Pancreas (tissue), 10 donors: Measurements from ENCODE around the gene TBX1. TPM values are rescaled to one million over a fixed set of nuclear protein-coding genes. Genes with fewer than 3 reads are reported as not detected.

ENCODE experiments used
- ATAC-seq, 4 donors: fragments of 200-7000 bp; cut with Tn5 transposase; one replicate each; pipeline versions ENCODE4 v1.8.0 to v1.9.1; 2020; ENCODE audit warnings: mild to moderate bottlenecking in 4 of 4, moderate library complexity in 4 of 4
- DNase-seq, 6 donors: peaks; one replicate each; pipeline ENCODE4 v3.0.0-alpha.2; 2020
- FAIRE-seq: peaks from 2 replicates; lab custom pipeline; 2012; peaks lifted over from hg19 to GRCh38; lab: Jason Lieb, UNC
- H3K27ac ChIP-seq, 4 donors: fragments of 200-600 bp; sonication (generic); 1 replicate in 3 of 4; 2 replicates in 1 of 4; pipeline versions ENCODE4 v1.5.0 to v1.8.0; 2020
- H3K27me3 ChIP-seq, 4 donors: fragments of 200-600 bp; one replicate each; pipeline ENCODE4 v1.8.0; 2021
- H3K36me3 ChIP-seq, 3 donors: fragments of 200-600 bp; sonication (generic) in 1 of 3; one replicate each; pipeline versions ENCODE4 v1.5.0 to v1.8.0; 2020 to 2021
- H3K4me1 ChIP-seq, 3 donors: fragments of 200-600 bp; one replicate each; pipeline ENCODE4 v1.8.0; 2021
- H3K4me3 ChIP-seq, 4 donors: fragments of 200-600 bp; sonication (generic) in 2 of 4; one replicate each; pipeline versions ENCODE4 v1.5.0 to v1.8.0; 2020 to 2021
- H3K9me3 ChIP-seq, 4 donors: fragments of 200-600 bp; one replicate each; pipeline ENCODE4 v1.8.0; 2021
- CTCF ChIP-seq, 4 donors: fragments of 200-600 bp; sonication (generic) in 3 of 4; IDR thresholded peaks; one replicate each; pipeline versions ENCODE4 v1.5.0 to v1.8.0; 2021; ENCODE audit warnings: antibody characterized with exemption in 4 of 4
- WGBS, 2 donors: extraction: QIAGEN DNeasy Blood & Tissue Kit; methylation state at CpG; one replicate each; pipeline ENCODE4 v1.1.7; 2013; 5-methylcytosine and 5-hydroxymethylcytosine counted together
- intact Hi-C, 3 donors: fragments of 100-400 bp; cut with DNase I; formaldehyde crosslinking; loops; one replicate each; pipeline versions ENCODE4 v1.11.1 to v1.14.2; 2022
- polyA plus RNA-seq, 2 donors: library from polyadenylated mRNA; stranded (reverse); fragments of 200-250 nt; gene quantifications; one replicate each; pipeline ENCODE4 v1.2.3, GENCODE V29; 2013
- total RNA-seq, 6 donors: library from RNA; stranded (reverse); fragmentation: NEBNext Ultra II Directional in 4 of 6; extraction: Animal tissue kit (Norgen Biotek cat#: 25700) in 4 of 6; gene quantifications; one replicate each; pipeline versions ENCODE4 v1.2.1 to v1.2.4, GENCODE V29; 2021 to 2023
- donor health status: healthy with polysubstance abuse.
- donor health status: DM: no; HTN: no; CAD: no; lungs with moderate emphysema.
- donor health status: DM: no; HTN: no; CAD: no.
- donor health status: control.
- donor health status: control.
- donor health status: Bipolar disorder and iron deficiency.
- donor health status: DM: yes; HTN: yes; CAD: no.
- donor health status: DM: no; HTN: no; CAD: no.
- donor health status: DM: no; HTN: no; CAD: no.
- donor health status: DM: yes; HTN: yes; CAD: no.

TBX1 gene
- total and polyA plus RNA-seq, 8 donors, result 0.19 to 1.3 (median 0.31) TPM; not detected in 1

- no peak overlapping the region for H3K27ac ChIP-seq
- H3K4me1 ChIP-seq, result no peaks in the 10 kb centered on the region
- no peaks in the 10 kb centered on the region for H3K36me3 ChIP-seq
- DNase-seq (peak in 1 of 6 donors; percentile 9), FAIRE-seq (no peak), ATAC-seq (no peak)
- no peaks in the 10 kb centered on the region for H3K9me3 ChIP-seq
- TF ChIP-seq CTCF (IDR thresholded peaks at IDR 0.05), result no peak
- WGBS, 2 donors, result 40 to 42% methylated on average over 4 of the region's 4 CpGs
- no peak overlapping the region for H3K4me3 ChIP-seq
- peaks cover 0 to 29% (median 7%) of the 10 kb centered on the region in 4 donors for H3K27me3 ChIP-seq
- intact Hi-C loops, result no loop called here
Measured at GRCh38 chr22:19772422-19772672, 11.8 kb downstream of the TBX1 start.

- DNase-seq, result peak in 2 of 6 donors; percentile 35 to 43
- no peak for TF ChIP-seq CTCF (IDR thresholded peaks at IDR 0.05)
- intact Hi-C loops, result no loop called here
- no peaks in the 10 kb centered on the region for H3K36me3 ChIP-seq
- peaks cover 0 to 24% (median 6%) of the 10 kb centered on the region in 4 donors for H3K27me3 ChIP-seq
- FAIRE-seq, result no peak
- H3K4me3 ChIP-seq, result no peak overlapping the region
- H3K4me1 ChIP-seq, result no peaks in the 10 kb centered on the region
- H3K9me3 ChIP-seq, result no peaks in the 10 kb centered on the region
- ATAC-seq, result peak in 2 of 4 donors; percentile 20 to 27
- no peak overlapping the region for H3K27ac ChIP-seq
- WGBS, 2 donors, result 51 to 62% methylated on average over 25 of the region's 25 CpGs
Measured at GRCh38 chr22:19772673-19773469, 12.3 kb downstream of the TBX1 start.

- Histone ChIP-seq H3K27ac (no peak overlapping the region), H3K36me3 (no peaks in the 10 kb centered on the region), H3K9me3 (no peaks in the 10 kb centered on the region), H3K4me3 (no peak overlapping the region), H3K4me1 (no peaks in the 10 kb centered on the region), H3K27me3 (peaks cover 0 to 17% (median 3%) of the 10 kb centered on the region in 4 donors)
- FAIRE-seq (no peak), DNase-seq (peak in 2 of 6 donors; percentile 38 to 41), ATAC-seq (no peak)
- TF ChIP-seq CTCF (IDR thresholded peaks at IDR 0.05), result no peak
- intact Hi-C loops, result no loop called here
- 50 to 55% methylated on average over 9 of the region's 9 CpGs for WGBS, 2 donors
Measured at GRCh38 chr22:19773470-19774040, 13.0 kb downstream of the TBX1 start.

GRCh38 chr22:19774628-19775027 lies 14.1 kb downstream of the TBX1 start:
- H3K27ac ChIP-seq, result no peak overlapping the region
- no peak for TF ChIP-seq CTCF (IDR thresholded peaks at IDR 0.05)
- WGBS, 2 donors, result 79 to 87% methylated on average over 8 of the region's 8 CpGs
- ATAC-seq, result no peak
- H3K9me3 ChIP-seq, result no peaks in the 10 kb centered on the region
- peaks cover 0 to 7% (median 2%) of the 10 kb centered on the region in 4 donors for H3K27me3 ChIP-seq
- no peak overlapping the region for H3K4me3 ChIP-seq
- DNase-seq, result no peak
- intact Hi-C loops, result no loop called here
- no peak for FAIRE-seq
- H3K36me3 ChIP-seq, result no peaks in the 10 kb centered on the region
- no peaks in the 10 kb centered on the region for H3K4me1 ChIP-seq
